Suppressor macrophage (primary cell): ENCODE results near the gene BCL7B.
"Not testable (repeated sequence)": the region's sequence is repeated elsewhere in the genome, so short reads cannot be mapped to it uniquely, and the experiment has no call there.

ENCODE experiments used
- DNase-seq, 4 experiments: peaks; one replicate each; pipeline ENCODE4 v3.0.0-alpha.2; 2020 to 2022

BCL7B gene

DNA sequence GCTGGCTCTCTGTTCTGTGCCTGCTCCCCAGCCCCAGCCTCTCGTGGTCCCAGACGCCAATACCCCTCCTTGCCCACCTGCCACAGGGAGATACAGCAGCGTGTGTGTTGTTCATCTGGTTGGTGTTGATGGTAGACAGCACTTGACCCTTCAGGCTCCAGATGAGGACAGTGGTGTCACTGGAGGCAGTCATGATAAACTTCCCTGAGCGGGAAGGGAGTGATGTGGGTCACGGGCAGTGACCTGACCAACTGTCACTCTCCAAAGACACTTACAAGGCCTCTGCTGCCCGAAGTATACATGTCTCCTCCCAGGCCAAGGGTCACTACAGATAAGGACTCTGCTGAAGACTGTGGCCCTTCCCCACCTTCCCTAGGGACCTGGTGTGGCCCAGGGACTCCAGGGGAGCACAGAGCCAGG, 15.3 kb upstream of the BCL7B start:
- no peak for DNase-seq

DNA sequence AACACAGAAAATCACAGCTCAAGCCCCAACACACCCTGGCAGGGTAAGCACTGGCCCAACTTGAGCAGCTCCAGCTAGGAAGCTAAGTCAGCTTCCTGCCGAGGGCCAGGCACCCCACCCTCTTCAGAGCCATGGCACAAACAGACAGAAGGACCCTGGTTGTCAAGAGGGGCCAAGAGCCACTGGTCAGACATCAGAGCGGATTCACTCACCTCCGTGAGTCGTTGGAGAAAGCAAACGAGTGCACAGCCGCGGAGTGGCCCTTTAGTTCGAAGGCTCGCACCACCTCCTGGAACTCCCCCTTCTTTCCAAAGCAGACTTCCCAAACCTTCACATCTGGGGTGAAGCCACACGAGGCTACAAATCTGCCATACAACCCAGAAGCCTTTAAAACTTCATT, 13.5 kb upstream of the BCL7B start:
- DNase-seq: no peak

DNA sequence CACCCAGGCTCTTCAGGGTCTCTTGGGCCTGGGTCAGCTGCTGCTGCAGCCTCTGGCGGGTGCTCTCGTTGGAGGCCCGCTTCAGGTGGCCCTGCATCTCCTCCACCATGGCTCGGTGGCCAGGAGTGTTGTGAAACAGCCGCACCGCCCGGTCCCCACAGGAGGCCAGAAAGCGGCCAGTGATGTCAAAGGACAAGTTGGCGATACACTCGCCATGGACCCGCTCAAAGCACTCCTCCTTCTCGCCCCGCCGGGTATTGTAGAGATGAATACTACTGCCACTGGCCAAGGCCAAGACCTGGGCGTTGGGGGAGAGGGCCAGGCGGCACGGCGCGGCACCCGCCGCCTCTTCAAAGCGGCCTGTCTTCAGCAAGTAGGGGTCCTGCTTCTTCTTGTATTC, 13.0 kb upstream of the BCL7B start:
- DNase-seq: no peak

DNA sequence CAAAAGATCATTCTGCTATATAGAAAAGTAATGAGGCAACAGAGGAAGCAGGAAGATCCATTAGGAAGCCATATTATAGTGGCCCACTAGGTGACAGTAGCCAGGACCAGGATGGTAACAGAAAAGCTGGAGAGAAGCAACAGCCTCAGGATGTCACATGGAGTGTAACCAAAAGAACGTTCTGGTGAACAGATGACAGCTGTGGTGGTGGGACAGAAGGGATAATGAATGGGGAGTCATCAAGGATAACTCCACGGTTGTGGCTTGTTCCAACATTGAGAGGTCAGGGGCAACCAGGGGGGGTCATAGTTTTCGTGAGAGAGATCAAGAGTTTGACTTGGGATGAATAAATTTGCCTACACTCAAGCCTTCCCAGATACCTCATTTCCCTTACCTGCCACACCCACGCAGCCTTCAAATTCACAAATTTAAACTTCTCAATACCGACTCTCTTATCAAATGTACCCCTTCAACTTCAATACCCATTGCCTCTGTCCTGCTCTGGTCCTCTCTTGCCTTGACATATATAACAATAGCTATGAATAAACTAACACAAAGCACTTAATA, 11.6 kb upstream of the BCL7B start:
- DNase-seq: no peak

DNA sequence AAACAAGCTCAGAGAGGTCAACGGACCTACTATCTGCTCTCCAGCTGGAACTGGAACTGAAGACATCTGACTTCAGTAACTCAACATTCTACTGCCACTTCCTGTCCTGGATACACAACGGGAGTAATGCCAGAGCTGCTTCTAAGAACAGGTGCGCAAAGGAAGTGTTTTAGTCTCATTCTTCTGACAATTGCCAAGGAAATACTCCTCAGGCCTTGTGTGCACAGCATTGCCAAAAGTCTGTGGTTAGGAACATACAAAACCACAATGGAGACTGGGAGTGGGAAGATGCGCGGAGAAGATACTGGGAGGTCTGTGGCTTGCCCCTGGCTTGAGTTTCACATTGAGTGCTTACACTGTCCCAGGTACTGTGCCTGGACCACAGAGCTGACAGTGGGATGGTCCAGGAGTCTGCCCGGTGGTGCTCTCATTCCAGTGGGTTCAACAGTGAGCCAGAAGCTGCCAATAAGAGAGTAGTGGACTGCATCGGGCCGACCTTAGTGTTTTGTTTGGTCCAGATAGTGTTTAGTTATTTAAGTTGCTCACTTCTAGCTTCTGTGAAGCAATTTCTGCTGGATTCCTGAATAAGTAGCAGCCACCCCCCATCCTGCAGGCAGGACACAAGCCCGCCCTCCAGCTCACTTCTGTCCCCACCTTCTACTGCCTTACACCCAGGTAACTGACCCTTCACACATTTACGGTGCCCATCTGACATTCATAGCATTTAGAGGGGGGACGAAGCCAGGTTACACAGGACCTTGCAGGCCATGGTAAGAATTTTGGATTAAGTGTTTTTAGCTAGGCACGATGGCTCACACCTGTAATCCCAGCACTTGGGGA, 10.6 kb upstream of the BCL7B start:
- DNase-seq: no peak

DNA sequence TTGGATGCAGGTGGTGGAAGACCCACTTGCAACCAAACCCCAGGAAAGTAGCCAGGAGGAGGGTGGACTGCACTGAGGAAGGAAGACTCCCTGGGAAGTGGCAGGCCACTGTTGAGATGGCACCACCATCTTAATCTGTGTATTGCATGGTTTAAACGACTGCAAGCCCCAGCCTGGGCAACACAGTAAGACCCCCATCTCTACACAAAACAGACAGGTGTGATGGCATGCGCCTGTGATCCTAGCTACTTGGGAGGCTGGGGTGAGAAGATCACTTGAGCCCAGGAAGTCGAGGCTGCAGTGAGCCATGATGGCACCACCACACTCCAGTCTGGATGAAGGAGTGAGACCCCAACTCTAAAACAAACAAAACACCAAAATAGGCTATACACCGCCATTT, 9.7 kb upstream of the BCL7B start:
- DNase-seq: no peak

DNA sequence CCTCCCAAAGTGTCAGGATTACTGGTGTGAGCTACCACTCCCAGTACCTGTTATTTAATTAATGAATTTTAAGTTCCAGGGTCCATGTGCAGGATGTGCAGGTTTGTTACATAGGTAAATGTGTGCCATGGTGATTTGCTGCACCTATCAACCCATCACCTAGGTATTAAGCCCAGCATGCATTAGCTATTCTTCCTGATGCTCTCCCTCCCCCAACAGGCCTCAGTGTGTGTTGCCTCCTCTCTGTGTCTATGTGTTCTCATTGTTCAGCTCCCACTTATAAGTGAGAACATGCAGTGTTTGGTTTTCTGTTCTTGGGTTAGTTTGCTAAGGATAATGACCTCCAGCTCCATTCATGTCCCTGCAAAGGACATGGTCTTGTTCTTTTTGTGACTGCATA, 8.9 kb upstream of the BCL7B start:
- not testable (repeated sequence) for DNase-seq

DNA sequence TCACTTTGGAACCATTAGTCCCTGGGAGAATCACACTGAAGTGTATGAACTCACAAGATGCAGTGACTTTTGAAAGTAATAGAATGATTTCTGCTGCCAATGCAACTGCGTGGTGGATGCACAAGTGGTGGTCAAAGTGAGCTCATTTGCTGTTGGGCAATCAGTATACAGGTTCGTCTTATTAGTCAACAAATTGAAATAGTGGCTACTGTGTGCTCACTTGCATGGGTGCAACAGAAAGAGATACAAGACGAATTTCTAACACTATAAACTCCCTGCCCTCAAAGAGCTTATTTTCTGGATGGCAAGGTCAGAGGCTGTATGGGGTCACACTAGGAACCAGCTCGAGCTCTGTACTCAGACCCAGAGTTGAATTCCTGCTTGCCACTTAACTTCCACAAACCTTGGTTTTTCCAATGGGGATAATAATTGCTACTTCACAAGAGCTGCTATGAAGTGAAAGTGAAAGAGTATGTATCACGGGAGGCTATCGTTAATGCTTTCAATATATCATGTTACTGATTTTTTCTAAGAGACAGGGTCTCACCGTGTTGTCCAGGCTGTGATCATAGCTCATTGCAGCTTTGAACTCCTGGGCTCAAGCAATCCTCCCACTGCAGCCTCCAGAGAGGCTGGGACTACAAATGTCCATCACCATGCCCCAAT, 8.3 kb upstream of the BCL7B start:
- peak; percentile 31 to 65 (median 42) for DNase-seq

DNA sequence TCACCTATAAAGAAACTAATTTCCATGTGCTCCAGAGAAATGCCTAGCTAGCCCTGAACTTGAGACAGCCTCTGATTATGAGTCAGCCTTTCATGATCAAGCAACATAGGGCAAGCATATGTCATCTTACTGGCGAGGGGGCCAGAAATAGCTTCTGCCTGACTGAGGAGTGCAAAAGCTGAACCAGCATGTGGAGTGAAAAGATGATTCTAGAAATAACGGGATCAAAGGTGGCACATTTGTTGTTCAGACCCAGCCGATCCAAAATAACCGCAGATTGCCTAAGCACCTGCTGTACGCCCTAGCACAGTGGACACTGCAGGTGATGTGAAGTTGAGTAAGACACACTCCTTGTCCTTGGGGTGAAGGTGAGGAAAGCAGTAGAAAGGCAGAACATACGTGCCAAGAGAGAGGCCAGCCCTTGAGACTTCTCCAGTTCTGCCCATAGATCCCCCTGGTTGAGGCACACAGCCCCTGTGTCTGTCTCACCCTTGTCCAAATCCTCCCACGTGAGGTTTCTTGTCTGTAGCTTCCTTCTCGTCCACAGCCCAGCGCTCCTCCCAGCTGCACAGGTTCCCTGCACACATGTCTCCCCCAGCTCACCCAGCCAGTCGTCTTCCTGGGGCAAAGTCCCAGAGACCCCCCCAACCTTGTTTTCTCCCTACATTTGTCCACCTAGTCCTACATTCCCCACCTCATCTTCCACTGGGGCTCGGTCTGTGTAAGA, 2.8 kb upstream of the BCL7B start:
- peak; percentile 73 to 88 (median 80) for DNase-seq

DNA sequence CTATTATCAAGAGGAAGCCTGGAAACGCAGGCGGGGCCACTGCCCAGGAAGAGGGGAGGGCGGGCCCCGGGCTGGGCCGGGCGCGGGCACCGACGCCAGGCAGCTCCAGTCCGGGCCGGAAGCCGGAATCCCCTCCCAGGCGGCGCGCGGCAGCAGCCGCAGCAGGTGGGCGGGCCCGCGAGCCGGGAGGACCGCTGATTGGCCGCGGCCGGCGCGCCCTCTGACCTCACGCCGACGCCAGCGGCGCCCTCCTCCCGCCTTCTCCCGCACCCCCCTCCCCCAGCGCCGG, 438 bp downstream of the BCL7B start:
- DNase-seq: peak; percentile 97 to 99 (median 98)

DNA sequence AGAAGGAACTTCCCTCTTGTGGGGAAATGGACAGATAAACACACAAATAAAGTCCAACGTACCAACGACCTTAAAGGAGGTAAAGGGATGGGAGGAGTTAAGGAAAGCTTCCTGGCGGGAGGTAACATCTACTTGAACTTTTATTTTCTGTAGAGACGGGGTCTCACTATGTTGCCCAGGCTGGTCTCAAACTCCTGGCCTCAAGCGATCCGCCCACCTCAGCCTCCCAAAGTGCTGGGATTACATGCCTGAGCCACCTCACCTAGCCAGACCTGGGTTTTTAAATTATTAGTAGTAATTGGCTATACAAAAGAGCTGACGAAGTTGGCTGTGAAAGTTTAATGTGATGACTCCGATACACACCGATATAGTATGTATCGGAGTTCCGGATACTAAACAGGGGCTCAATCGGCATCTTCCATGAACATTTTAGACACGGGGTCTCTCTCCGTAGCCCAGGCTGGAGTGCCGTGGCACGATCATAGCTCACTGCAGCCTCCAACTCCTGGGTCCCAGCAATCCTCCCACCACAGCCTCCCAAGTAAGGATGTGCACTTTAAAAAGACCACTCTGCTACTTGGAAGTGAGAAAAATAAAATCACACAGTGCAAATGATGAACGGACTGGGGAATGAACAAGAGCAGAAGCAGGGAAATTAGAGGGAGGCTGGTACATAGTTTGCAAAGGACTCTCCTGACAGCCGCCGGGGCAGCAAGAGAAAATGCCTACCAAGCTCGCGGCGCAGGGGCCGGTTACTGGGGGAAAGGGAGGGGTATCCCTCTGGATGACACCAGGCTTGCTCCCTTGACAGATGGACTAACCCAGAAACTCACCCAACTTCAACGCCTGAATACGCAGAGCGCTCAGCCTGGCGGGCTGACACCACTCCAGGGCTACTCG, 1.0 kb downstream of the BCL7B start:
- DNase-seq: no peak

DNA sequence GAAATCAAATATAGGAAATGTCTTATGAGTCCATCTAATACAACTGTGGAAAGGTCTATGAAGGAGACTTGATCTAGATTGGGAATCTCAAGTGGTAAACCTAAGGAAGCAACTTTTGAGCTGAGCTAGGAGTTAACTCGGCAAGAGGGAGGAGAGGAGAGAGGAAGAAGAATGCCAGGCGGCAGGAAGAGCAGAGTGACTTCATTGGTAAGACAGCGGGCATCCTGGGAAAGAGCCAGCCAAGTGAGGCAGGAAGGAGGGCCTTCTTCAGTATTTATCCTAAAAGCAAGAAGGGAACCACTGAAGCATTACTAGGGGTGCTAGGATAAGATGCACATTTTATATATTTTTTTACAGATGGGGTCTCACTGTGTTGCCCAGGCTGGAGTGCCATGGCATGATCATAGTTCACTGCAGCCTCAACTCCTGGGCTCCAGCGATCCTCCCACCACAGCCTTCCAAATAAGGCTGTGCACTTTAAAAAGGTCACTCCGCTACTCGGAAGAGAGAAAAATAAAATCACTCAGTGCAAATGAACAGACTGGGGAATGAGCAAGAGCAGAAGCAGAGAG, 2.0 kb downstream of the BCL7B start:
- DNase-seq: no peak

DNA sequence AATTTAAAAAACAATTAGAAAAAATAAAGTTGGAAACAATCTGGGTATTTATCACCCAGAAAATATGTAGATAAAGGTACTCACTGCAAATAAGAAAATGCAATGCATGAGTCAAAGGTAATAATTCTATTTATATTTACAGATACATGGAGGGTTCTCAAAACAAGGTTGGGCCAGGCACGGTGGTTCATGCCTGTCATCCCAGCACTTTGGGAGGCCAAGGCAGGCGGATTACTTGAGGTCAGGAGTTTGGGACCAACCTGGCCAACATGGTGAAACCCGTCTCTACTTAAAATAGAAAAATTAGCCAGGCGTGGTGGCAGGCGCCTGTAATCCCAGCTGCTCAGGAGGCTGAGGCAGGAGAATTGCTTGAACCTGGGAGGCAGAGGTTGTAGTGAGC, 7.4 kb downstream of the BCL7B start:
- not testable (repeated sequence) for DNase-seq

DNA sequence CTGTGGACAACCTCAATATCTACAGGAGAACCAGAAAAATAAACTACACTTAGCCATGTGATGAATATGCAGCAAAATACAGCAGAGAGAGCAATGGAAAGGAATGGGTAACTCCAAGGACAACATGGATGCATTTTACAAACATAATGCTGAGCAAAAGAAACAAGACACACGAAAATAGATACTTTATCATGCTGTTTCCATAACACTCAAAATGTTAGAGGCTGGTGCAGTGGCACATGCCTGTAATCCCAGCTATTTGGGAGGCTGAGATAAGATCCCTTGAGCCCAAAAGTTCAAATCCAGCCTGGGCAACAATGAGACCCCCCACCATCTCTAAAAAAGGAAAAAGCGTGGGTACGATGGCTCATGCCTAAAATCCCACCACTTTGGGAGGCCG, 8.3 kb downstream of the BCL7B start:
- DNase-seq: no peak

DNA sequence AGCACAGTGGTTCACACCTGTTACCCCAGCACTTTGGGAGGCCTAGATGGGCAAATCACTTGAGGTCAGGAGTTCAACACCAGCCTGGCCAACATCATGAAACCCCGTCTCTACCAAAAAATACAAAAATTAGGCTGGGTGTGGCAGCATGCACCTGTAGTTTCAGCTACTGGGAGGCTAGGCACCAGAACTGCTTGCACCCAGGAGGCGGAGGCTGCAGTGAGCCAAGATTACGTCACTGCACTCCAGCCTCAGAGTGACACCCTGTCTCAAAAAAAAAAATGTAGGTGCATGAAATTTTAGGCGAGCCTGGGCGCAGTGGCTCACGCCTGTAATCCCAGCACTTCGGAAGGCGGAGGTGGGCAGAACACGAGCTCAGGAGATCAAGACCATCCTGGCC, 9.6 kb downstream of the BCL7B start:
- DNase-seq: no peak

DNA sequence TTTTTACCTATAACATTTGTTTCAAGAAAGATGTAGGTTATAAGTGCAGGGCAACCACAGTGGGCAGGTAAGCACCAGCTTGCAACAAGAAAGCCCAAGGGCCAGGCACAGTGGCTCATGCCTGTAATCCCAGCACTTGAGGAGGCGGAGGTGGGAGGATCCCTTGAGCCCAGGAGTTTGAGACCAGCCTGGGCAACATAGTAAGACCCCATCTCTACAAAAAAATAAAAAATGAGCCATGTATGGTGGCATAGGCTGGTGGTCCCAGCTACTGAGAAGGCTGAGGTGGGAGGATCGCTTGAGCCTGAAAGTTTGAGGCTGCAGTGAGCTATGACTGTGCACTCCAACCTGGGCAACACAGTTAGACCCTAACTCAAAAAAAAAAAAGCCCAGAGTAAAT, 12.8 kb downstream of the BCL7B start:
- DNase-seq: no peak

DNA sequence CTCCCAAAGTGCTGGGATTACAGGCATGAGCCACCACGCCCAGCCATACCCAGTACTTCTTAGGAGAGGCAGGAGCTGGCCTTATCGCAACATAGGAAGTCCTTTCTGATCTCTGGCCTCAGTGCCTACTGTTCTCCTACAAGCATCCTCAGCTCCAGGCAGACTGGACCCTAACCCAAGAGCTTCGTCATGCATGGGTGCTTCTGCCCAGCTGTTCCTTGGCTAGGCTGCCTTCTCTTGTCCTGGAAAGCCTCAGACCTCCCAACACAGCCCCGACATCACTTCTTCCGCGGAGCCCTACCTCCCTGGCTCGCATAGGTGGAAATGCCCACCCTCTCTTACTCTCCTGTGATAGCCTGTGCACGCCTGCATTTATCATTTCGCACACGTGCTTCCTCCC, 15.8 kb downstream of the BCL7B start:
- no peak for DNase-seq

DNA sequence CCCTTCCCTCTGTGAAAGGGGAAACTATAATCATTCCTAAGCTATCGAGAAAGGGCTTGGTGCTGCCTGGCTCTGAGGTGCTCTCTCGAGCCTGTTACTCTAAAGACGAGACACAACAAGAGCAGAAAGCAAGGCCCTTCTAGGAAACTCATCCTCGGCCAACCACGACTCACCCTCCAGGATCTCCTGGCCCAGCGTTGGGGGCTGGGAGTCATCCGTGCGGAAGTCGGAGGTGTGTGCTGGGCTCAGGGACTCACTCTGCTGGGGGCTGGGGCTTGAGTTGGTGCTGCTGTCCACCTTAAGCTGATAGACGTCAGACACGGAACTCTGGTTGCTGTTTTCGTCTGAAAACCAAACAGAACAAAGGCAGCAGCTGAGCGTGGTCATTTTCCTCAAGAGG, 17.8 kb downstream of the BCL7B start:
- DNase-seq: no peak

DNA sequence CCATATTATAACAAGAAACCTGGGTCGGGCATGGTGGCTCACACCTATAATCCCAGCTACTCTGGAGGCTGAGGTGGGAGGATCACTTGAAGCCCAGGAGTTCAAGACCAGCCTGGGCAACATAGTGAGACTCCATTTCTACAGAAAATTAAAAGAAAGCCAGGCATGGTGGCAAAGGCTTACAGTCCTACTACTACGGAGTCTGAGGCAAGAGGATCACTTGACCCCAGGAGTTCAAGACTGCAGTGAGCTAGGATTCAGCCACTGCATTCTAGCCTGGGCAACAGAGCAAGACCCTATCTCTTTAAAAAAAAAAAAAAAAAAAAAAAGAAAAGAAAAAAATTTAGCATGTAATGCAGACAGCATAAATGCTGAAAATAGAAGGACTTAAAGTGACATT, 19.0 kb downstream of the BCL7B start:
- not testable (repeated sequence) for DNase-seq

DNA sequence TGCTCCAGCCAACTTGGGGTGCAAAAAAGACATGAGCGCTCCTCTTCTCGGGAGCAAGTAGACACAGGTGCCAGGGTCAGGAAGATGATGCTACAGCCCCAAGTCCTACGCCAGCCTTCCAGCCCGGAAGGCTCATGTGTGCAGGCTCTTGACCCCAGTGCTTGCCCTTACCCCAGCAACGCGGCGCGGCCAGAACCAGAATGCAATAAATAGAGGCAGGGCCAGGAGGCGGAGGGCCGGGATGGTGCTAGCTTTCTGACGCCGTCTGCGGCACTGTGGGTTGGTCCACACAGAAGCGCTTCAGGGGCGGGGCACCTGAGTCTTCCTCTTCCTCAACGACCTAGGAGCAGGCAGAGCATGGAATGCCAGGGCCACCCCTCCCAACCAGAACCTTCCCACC, 20.4 kb downstream of the BCL7B start:
- DNase-seq: no peak

DNA sequence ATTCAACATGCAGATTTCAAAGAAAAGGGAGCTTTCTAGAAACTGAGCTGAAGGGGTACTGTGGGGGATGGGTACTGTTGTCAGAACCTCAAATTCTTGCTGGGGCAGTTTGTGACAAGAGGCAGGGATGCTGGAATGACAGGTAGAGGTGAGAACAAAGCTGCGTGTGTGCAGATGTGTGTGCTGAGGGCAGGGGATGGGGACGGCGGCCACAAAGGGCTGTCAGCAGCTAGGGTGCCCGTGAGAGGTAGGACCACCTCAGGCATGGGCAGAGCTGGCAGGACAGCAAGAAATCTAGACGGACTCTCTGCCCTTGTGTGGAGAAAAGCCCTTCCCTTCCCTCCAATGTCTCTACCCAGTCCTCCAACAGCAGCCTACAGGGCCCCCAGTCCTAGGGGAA, 21.0 kb downstream of the BCL7B start:
- no peak for DNase-seq

DNA sequence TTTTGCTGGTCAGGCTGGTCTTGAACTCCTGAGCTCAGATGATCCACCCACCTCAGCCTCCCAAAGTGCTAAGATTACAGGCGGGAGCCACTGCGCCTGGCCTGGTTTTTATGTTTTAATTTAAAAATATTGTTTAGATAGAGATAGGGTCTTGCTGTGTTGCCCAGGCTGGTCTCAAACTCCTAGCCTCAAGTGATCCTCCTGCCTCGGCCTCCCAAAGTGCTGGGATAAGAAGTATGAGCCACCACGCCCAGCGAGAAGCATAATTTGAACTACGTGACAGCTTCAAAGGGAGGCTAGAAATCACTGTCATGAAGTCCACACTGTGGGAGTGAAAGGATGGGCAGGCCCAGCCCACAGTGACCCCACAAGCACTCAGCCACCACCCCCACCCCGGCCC, 21.6 kb downstream of the BCL7B start:
- DNase-seq: not testable (repeated sequence)
